ENCODE results near the gene SLFN12L.

The SLFN12L gene

GRCh38 chr17:35433075-35433894, 104.2 kb downstream of the SLFN12L start:
- peak; percentile 23 to 50 (median 24) for DNase-seq (ENCODE audit: low read depth in 3 of 3, low spot score in 1 of 3)

GRCh38 chr17:35432176-35433074, 105.1 kb downstream of the SLFN12L start, which contains the start of gene SLFN12:
TSS of gene SLFN12 (minus strand) at chr17:35432500. CDS start at chr17:35423028, 9,472 bp downstream.
- peak in 1 of 3 donors; percentile 17 for DNase-seq (ENCODE audit: low read depth in 3 of 3, low spot score in 1 of 3)

GRCh38 chr17:35429702-35430101, 107.8 kb downstream of the SLFN12L start:
- no peak for DNase-seq (ENCODE audit: low read depth in 3 of 3, low spot score in 1 of 3)

- DNase-seq (ENCODE audit: low read depth in 3 of 3, low spot score in 1 of 3): no peak
Observed at GRCh38 chr17:35428229-35428628, 109.2 kb downstream of the SLFN12L start.

GRCh38 chr17:35423761-35424160, 113.7 kb downstream of the SLFN12L start:
- DNase-seq (ENCODE audit: low read depth in 3 of 3, low spot score in 1 of 3): no peak
